OCI-LY3 (cell line): Measurements from ENCODE around the gene RAP2A.

Experiments
- CTCF ChIP-seq: fragments of 200-600, 300-600 bp; sonication (generic); IDR thresholded peaks from 2 replicates; pipeline ENCODE4 v1.5.1; 2014; ENCODE audit warnings: antibody characterized with exemption, low read length, low read depth
- EZH2phosphoT487 ChIP-seq: fragments of 200-600 bp; shearing (Covaris generic); IDR thresholded peaks from 2 replicates; pipeline ENCODE4 v1.6.1; 2018; ENCODE audit warnings: antibody characterized with exemption, mixed run types, low read depth

GRCh38 chr13:97474349-97474980 lies 40.5 kb downstream of the RAP2A start:
- no peak for TF ChIP-seq EZH2phosphoT487
- no peak for TF ChIP-seq CTCF
